Measurements from ENCODE around the gene TEKT2. TPM values are rescaled to one million over a fixed set of nuclear protein-coding genes. Genes with fewer than 3 reads are reported as not detected.

TEKT2 gene, protein sequence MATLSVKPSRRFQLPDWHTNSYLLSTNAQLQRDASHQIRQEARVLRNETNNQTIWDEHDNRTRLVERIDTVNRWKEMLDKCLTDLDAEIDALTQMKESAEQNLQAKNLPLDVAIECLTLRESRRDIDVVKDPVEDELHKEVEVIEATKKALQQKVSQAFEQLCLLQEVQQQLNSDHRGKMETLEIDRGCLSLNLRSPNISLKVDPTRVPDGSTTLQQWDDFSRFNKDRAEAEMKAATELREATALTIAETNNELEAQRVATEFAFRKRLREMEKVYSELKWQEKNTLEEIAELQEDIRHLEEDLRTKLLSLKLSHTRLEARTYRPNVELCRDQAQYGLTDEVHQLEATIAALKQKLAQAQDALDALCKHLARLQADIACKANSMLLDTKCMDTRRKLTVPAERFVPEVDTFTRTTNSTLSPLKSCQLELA
- not detected for total RNA-seq

DNA sequence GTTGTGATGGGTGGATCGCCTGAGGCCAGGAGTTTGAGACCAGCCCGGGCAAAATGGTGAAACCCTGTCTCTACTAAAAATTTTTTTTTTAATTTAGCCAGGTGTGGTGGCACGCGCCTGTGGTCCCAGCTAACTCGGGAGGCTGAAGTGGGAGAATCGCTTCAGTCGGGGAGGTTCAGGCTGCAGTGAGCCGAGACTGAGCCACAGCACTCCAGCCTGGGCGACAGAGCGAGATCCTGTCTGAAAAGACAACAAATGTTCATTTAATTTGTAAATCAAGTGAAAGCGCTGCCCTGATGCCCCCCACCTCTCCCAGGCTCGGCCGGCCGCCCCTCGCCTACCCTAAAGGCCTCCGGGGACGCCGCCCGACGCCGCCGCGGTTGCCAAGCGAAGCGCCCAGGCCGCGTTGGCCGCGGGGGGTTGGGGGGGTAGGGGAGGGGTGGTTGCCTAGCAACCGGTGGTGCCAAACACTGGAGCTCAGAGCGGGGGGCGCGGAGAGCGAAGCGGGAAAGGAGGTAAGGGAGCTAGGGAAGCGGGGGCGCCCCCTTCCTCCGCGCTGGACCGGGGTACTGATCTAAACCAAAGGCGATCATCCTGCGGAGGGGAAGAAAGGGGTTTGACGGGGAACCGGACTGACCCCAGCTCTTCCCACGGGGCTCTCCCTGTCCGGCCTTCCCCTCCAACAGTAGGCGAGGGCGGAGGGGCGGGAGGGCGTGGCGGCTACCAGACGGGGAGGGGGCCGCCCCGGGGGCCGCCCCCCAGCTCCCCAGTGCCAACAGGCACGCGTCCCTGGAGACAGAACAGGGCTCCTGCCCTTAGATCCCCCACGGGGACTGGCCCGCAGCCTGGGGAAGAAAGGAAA lies at the start of gene TEKT2:
TEKT2 (plus strand) TSS at position 460 of the 862 bp plus-strand sequence. CDS start 828 bp downstream, outside the sequence.
- no peak within 1 kb of the TSS for H3K27ac ChIP-seq
- in situ Hi-C loops (cut with MboI; ENCODE audit: low sequenced_read_pairs in 4 of 4): no loop called here
- intact Hi-C loops (cut with DNase I; ENCODE audit: low total_unique reads): no loop called here
- H3K36me3 ChIP-seq: no peaks in the 10 kb centered on the region
- no peaks in the 10 kb centered on the region for H3K9me3 ChIP-seq
- TF ChIP-seq, protein P1, sequence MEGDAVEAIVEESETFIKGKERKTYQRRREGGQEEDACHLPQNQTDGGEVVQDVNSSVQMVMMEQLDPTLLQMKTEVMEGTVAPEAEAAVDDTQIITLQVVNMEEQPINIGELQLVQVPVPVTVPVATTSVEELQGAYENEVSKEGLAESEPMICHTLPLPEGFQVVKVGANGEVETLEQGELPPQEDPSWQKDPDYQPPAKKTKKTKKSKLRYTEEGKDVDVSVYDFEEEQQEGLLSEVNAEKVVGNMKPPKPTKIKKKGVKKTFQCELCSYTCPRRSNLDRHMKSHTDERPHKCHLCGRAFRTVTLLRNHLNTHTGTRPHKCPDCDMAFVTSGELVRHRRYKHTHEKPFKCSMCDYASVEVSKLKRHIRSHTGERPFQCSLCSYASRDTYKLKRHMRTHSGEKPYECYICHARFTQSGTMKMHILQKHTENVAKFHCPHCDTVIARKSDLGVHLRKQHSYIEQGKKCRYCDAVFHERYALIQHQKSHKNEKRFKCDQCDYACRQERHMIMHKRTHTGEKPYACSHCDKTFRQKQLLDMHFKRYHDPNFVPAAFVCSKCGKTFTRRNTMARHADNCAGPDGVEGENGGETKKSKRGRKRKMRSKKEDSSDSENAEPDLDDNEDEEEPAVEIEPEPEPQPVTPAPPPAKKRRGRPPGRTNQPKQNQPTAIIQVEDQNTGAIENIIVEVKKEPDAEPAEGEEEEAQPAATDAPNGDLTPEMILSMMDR (IDR thresholded peaks at IDR 0.05 in 4 of 5, conservative IDR thresholded peaks at IDR 0.05 in 1 of 5): no peak
- TF ChIP-seq POLR2A (IDR thresholded peaks at IDR 0.05): no peak
- ATAC-seq: no peak
- H3K4me3 ChIP-seq: peak within 1 kb of the TSS; percentile 16 to 57 (median 48)
- DNase-seq: no peak
- H3K27me3 ChIP-seq: peaks cover 14 to 45% (median 28%) of the 10 kb centered on the region in 3 donors
- H3K4me1 ChIP-seq: peaks cover 0 to 14% of the 10 kb centered on the region in 2 donors

DNA sequence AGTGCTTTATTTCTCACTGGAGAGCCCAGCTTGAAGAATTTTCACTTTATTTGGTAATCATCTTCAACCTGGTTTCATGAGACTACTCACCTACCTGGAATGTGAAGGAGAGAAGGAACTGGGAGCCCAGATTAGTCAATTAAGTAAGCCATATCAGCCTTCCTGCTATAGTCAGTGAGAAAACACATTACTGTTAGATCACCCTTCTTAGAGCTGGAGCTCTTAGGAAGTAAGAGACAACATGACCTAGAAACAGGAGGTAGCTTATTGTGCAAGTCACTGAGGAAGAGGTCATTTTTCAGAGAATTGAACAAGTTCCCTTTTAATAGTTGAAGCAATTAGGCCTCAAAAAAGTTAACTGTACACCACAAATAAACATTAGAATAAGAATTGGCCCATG lies 49.2 kb upstream of the TEKT2 start:
- in situ Hi-C loops (cut with MboI; ENCODE audit: low sequenced_read_pairs in 4 of 4): no loop called here
- DNase-seq: no peak
- H3K4me1 ChIP-seq: no peaks in the 10 kb centered on the region
- no peaks in the 10 kb centered on the region for H3K27me3 ChIP-seq
- no peak overlapping the region for H3K27ac ChIP-seq
- TF ChIP-seq, protein P1 (IDR thresholded peaks at IDR 0.05 in 4 of 5, conservative IDR thresholded peaks at IDR 0.05 in 1 of 5): no peak
- TF ChIP-seq POLR2A (IDR thresholded peaks at IDR 0.05): no peak
- H3K36me3 ChIP-seq: peaks cover 0 to 20% of the 10 kb centered on the region in 2 donors
- H3K9me3 ChIP-seq: no peaks in the 10 kb centered on the region
- ATAC-seq: no peak
- intact Hi-C loops (cut with DNase I; ENCODE audit: low total_unique reads): no loop called here
- H3K4me3 ChIP-seq: no peak overlapping the region

DNA sequence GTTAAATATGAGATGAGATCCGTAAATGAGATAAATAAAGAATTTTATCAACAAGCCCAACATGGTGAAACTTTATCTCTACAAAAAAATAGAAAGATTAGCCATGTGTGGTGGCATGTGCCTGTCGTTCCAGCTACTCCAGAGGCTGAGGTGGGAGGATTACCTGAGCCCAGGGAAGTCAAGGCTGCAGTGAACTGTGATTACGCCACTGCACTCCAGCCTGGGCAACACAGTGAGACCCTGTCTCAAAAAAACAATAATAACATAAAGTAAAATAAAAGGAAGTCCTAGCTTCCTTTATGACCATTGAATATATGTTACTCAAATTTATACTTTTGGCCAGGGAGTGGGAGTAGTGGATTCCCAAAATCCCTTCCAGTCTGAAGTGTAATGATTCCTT lies 48.7 kb upstream of the TEKT2 start:
- peaks cover 0 to 25% of the 10 kb centered on the region in 2 donors for H3K36me3 ChIP-seq
- no peak overlapping the region for H3K27ac ChIP-seq
- intact Hi-C loops (cut with DNase I; ENCODE audit: low total_unique reads): no loop called here
- no peak for DNase-seq
- TF ChIP-seq, protein P1 (IDR thresholded peaks at IDR 0.05 in 4 of 5, conservative IDR thresholded peaks at IDR 0.05 in 1 of 5): no peak
- TF ChIP-seq POLR2A (IDR thresholded peaks at IDR 0.05): no peak
- H3K9me3 ChIP-seq: no peaks in the 10 kb centered on the region
- H3K4me1 ChIP-seq: no peaks in the 10 kb centered on the region
- no peak for ATAC-seq
- in situ Hi-C loops (cut with MboI; ENCODE audit: low sequenced_read_pairs in 4 of 4): no loop called here
- H3K4me3 ChIP-seq: no peak overlapping the region
- H3K27me3 ChIP-seq: no peaks in the 10 kb centered on the region

DNA sequence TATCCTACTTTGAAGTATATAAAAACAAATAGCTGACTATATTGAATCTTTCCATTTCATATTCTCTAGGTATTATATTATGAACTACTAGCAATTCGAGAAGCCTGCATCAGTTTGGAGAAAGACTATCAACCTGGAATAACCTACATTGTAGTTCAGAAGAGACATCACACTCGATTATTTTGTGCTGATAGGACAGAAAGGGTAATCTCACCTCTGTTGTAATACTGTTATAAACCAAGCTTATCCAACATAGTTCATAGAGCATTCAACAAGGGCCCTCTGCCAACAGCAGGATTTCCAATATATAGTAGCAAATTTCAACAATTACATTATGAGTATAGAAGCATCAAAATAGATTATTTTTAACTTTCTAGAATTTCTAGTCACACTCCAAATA lies 43.7 kb upstream of the TEKT2 start:
- Histone ChIP-seq H3K36me3 (peaks cover 0 to 68% of the 10 kb centered on the region in 2 donors), H3K27me3 (no peaks in the 10 kb centered on the region), H3K9me3 (no peaks in the 10 kb centered on the region), H3K27ac (no peak overlapping the region), H3K4me1 (no peaks in the 10 kb centered on the region), H3K4me3 (no peak overlapping the region)
- ATAC-seq: no peak
- intact Hi-C loops (cut with DNase I; ENCODE audit: low total_unique reads) (no loop called here), in situ Hi-C loops (cut with MboI; ENCODE audit: low sequenced_read_pairs in 4 of 4) (no loop called here)
- no peak for TF ChIP-seq POLR2A (IDR thresholded peaks at IDR 0.05)
- TF ChIP-seq, protein P1 (IDR thresholded peaks at IDR 0.05 in 4 of 5, conservative IDR thresholded peaks at IDR 0.05 in 1 of 5): no peak
- no peak for DNase-seq

All from gastrocnemius medialis (tissue), 4 donors.